Tibial nerve (tissue), 3 donors: ENCODE data around the gene PCNX2.

Experiments
- POLR2A ChIP-seq, 2 donors: fragments of 450-650 bp; IDR thresholded peaks; one replicate each; pipeline ENCODE4 v1.6.1; 2017; ENCODE audit warnings: antibody characterized with exemption in 2 of 2, mild to moderate bottlenecking in 2 of 2, moderate library complexity in 2 of 2
- TF ChIP-seq, protein P1 (sequence below), 5 experiments: fragments of 200-600 bp in 3 of 5; fragments of 450-650 bp in 2 of 5; sonication (generic) in 3 of 5; IDR thresholded peaks; one replicate each; pipeline ENCODE4 v1.5.1; 2016 to 2019; ENCODE audit warnings: antibody characterized with exemption in 5 of 5, mild to moderate bottlenecking in 3 of 5, moderate library complexity in 2 of 5

DNA sequence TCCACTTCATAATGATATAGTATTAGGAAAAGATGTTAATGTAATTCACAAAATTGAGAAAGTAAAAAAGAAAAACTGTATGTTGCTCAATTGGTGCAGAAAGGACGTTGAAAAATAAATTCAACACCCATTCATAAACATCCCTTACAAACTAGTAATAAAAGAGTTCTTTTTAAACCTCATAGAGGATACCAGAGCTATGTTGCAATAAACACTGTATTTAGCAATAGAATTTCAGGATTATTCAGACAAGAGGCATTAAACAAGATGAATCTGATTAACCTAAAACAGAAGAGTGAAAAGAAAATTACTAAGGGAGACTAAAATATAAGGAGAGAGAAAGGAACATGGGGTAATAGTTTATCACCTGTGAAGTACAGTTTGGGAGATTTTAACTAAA is 190.3 kb downstream of the PCNX2 start:
- no peak for TF ChIP-seq POLR2A (IDR thresholded peaks at IDR 0.05)
- TF ChIP-seq, protein P1, sequence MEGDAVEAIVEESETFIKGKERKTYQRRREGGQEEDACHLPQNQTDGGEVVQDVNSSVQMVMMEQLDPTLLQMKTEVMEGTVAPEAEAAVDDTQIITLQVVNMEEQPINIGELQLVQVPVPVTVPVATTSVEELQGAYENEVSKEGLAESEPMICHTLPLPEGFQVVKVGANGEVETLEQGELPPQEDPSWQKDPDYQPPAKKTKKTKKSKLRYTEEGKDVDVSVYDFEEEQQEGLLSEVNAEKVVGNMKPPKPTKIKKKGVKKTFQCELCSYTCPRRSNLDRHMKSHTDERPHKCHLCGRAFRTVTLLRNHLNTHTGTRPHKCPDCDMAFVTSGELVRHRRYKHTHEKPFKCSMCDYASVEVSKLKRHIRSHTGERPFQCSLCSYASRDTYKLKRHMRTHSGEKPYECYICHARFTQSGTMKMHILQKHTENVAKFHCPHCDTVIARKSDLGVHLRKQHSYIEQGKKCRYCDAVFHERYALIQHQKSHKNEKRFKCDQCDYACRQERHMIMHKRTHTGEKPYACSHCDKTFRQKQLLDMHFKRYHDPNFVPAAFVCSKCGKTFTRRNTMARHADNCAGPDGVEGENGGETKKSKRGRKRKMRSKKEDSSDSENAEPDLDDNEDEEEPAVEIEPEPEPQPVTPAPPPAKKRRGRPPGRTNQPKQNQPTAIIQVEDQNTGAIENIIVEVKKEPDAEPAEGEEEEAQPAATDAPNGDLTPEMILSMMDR (IDR thresholded peaks at IDR 0.05), result no peak
